ENCODE measurements around the gene SLC22A23. TPM values are rescaled to one million over a fixed set of nuclear protein-coding genes. Genes with fewer than 3 reads are reported as not detected.

Gene SLC22A23
- polyA plus RNA-seq, 1 donor (not counting 4 experiments of a cell fraction or from before 2014, with no cell fraction given), result 4.3 TPM

DNA sequence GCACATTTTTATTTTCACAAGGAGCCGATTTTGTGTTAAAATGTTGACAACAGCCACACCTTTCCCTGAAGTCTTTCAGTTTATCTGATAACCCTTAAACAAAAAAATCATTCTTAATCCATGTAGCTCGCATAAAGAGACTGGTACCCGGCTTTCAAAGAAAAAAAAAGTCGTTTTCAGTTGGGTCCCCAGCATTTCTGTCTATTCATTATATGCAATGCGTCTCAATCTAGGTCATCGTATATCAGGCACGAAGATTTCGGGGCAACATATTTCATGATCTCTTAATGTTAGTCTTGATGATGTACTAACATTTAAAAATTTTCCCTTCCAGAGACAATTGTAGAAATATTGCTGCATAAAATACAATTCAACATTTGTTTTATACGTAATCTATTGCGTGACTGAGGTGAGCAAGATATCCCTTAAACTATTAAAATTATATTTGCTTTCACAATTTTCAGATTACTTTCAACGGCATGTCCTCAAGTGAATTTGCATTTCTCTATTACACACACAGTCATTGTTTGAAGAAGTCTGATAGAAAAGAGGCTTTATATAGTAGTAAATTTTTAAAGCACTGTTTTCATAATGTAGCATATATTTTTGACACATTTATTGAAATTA, 226.5 kb downstream of the SLC22A23 start:
- Histone ChIP-seq H3K9ac (ENCODE audit: control insufficient read depth, extremely low read depth, insufficient read depth, low read length) (no peak overlapping the region), H3K4me2 (ENCODE audit: control insufficient read depth, extremely low read depth, insufficient read depth, low read depth, low read length) (no peak overlapping the region), H3K9me1 (ENCODE audit: control insufficient read depth, extremely low read depth, insufficient read depth, low read length) (no peaks in the 10 kb centered on the region), H3K27ac (ENCODE audit: control insufficient read depth, insufficient read depth, low read length) (no peak overlapping the region), H3K79me2 (ENCODE audit: control insufficient read depth, insufficient read depth, low read length) (no peaks in the 10 kb centered on the region), H3K9me3 (ENCODE audit: control insufficient read depth, low read depth, low read length) (no peaks in the 10 kb centered on the region), H3K4me3 (ENCODE audit: control insufficient read depth in 2 of 3, extremely low read depth in 1 of 3, insufficient read depth in 2 of 3, low read depth in 1 of 3, low read length in 3 of 3) (no peak overlapping the region), H3K36me3 (ENCODE audit: control insufficient read depth in 2 of 2, extremely low read depth in 1 of 2, insufficient read depth in 2 of 2, low read length in 2 of 2) (no peaks in the 10 kb centered on the region), H3K27me3 (ENCODE audit: control insufficient read depth, extremely low read depth, insufficient read depth, low read length) (peaks cover 83% of the 10 kb centered on the region), H3K4me1 (ENCODE audit: control insufficient read depth, extremely low read depth, insufficient read depth, low read length) (peaks cover 18% of the 10 kb centered on the region), H4K20me1 (ENCODE audit: control insufficient read depth, extremely low read depth, insufficient read depth, low read length) (no peaks in the 10 kb centered on the region), H2AFZ (ENCODE audit: control insufficient read depth, low read length) (no peak overlapping the region)
- no peak for TF ChIP-seq EZH2 (IDR thresholded peaks at IDR 0.05; ENCODE audit: low read length)
- TF ChIP-seq, protein P1, sequence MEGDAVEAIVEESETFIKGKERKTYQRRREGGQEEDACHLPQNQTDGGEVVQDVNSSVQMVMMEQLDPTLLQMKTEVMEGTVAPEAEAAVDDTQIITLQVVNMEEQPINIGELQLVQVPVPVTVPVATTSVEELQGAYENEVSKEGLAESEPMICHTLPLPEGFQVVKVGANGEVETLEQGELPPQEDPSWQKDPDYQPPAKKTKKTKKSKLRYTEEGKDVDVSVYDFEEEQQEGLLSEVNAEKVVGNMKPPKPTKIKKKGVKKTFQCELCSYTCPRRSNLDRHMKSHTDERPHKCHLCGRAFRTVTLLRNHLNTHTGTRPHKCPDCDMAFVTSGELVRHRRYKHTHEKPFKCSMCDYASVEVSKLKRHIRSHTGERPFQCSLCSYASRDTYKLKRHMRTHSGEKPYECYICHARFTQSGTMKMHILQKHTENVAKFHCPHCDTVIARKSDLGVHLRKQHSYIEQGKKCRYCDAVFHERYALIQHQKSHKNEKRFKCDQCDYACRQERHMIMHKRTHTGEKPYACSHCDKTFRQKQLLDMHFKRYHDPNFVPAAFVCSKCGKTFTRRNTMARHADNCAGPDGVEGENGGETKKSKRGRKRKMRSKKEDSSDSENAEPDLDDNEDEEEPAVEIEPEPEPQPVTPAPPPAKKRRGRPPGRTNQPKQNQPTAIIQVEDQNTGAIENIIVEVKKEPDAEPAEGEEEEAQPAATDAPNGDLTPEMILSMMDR (optimal IDR thresholded peaks at IDR 0.05 in 1 of 3, IDR thresholded peaks at IDR 0.05 in 1 of 3, conservative IDR thresholded peaks at IDR 0.05 in 1 of 3; ENCODE audit: extremely low read depth in 1 of 3, insufficient read depth in 2 of 3, low read length in 3 of 3), result no peak
- DNase-seq (ENCODE audit: low read depth, low spot score) (no peak), FAIRE-seq (no peak)
- dilution Hi-C loops (cut with MboI; ENCODE audit: extremely low pct_ligation_motif_present, low sequenced_read_pairs), result no loop called here

DNA sequence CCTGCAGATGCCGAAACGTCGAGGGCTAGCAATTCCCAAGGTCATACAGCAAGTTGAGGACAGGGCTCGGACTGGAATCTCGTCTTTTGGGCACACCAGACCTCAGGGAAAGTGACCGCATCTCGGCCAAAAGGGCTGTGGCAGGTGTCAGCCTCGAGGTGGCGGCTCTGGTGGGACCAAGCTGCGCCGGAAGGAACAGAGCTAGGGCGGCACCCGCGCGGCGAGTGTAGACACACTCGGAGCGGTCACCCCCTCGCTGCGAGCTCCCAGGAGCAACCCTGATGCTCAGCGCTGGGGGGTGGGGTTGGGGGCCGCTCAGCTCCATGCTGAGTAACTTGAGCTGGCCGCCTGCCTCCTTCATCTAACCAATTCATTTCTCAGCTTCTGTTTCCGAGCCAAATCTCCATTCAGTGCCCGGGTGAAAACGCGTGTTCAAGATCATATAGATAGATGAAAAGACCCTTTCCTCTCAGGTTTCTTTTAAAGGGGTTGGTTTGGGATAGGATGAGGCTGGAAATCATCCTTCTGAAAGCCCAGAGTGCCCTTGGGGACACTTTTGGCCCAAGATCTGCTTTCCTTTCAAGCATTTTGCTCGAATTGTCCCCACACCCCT, 227.2 kb downstream of the SLC22A23 start:
- DNase-seq (ENCODE audit: low read depth, low spot score) (no peak), FAIRE-seq (no peak)
- H3K36me3 ChIP-seq (ENCODE audit: control insufficient read depth in 2 of 2, extremely low read depth in 1 of 2, insufficient read depth in 2 of 2, low read length in 2 of 2), result no peaks in the 10 kb centered on the region
- no peaks in the 10 kb centered on the region for H3K9me1 ChIP-seq (ENCODE audit: control insufficient read depth, extremely low read depth, insufficient read depth, low read length)
- H3K27me3 ChIP-seq (ENCODE audit: control insufficient read depth, extremely low read depth, insufficient read depth, low read length), result peaks cover 83% of the 10 kb centered on the region
- H3K27ac ChIP-seq (ENCODE audit: control insufficient read depth, insufficient read depth, low read length), result no peak overlapping the region
- no peaks in the 10 kb centered on the region for H3K79me2 ChIP-seq (ENCODE audit: control insufficient read depth, insufficient read depth, low read length)
- no peak overlapping the region for H2AFZ ChIP-seq (ENCODE audit: control insufficient read depth, low read length)
- H3K9ac ChIP-seq (ENCODE audit: control insufficient read depth, extremely low read depth, insufficient read depth, low read length), result no peak overlapping the region
- no peaks in the 10 kb centered on the region for H3K9me3 ChIP-seq (ENCODE audit: control insufficient read depth, low read depth, low read length)
- TF ChIP-seq EZH2 (IDR thresholded peaks at IDR 0.05; ENCODE audit: low read length), result peak; percentile 95
- TF ChIP-seq, protein P1 (optimal IDR thresholded peaks at IDR 0.05 in 1 of 3, IDR thresholded peaks at IDR 0.05 in 1 of 3, conservative IDR thresholded peaks at IDR 0.05 in 1 of 3; ENCODE audit: extremely low read depth in 1 of 3, insufficient read depth in 2 of 3, low read length in 3 of 3), result no peak
- H3K4me3 ChIP-seq (ENCODE audit: control insufficient read depth in 2 of 3, extremely low read depth in 1 of 3, insufficient read depth in 2 of 3, low read depth in 1 of 3, low read length in 3 of 3), result no peak overlapping the region
- H3K4me1 ChIP-seq (ENCODE audit: control insufficient read depth, extremely low read depth, insufficient read depth, low read length), result peaks cover 18% of the 10 kb centered on the region
- H3K4me2 ChIP-seq (ENCODE audit: control insufficient read depth, extremely low read depth, insufficient read depth, low read depth, low read length), result peak overlapping the region; percentile 45
- dilution Hi-C loops (cut with MboI; ENCODE audit: extremely low pct_ligation_motif_present, low sequenced_read_pairs), result no loop called here
- no peaks in the 10 kb centered on the region for H4K20me1 ChIP-seq (ENCODE audit: control insufficient read depth, extremely low read depth, insufficient read depth, low read length)

All from keratinocyte (primary cell).